Sigmoid colon (tissue), 7 donors: Measurements from ENCODE around the gene RDH5. TPM values are rescaled to one million over a fixed set of nuclear protein-coding genes. Genes with fewer than 3 reads are reported as not detected.
"Not testable (repeated sequence)": the region's sequence is repeated elsewhere in the genome, so short reads cannot be mapped to it uniquely, and the experiment has no call there.

Experiments
- DNase-seq: peaks from one replicate; pipeline ENCODE4 v3.0.0-alpha.2; 2019
- H3K27ac ChIP-seq, 4 donors: fragments of 200-600 bp; sonication (generic); one replicate each; pipeline ENCODE4 v1.5.1; 2016 to 2019; ENCODE audit warnings: mild to moderate bottlenecking in 1 of 4
- H3K27me3 ChIP-seq, 3 donors: fragments of 200-600 bp; sonication (generic); one replicate each; pipeline ENCODE4 v1.5.1; 2019; ENCODE audit warnings: mild to moderate bottlenecking in 1 of 3
- H3K36me3 ChIP-seq, 4 donors: fragments of 200-600 bp; sonication (generic); one replicate each; pipeline ENCODE4 v1.5.1; 2016 to 2019
- H3K4me1 ChIP-seq, 4 donors: fragments of 200-600 bp; sonication (generic); one replicate each; pipeline ENCODE4 v1.5.1; 2017 to 2019
- H3K4me3 ChIP-seq, 4 donors: fragments of 200-600 bp; sonication (generic); one replicate each; pipeline ENCODE4 v1.5.1; 2017 to 2019; ENCODE audit warnings: mild to moderate bottlenecking in 2 of 4, moderate library complexity in 1 of 4
- H3K9me3 ChIP-seq, 4 donors: fragments of 200-600 bp in 3 of 4; sonication (generic) in 3 of 4; one replicate each; pipeline versions ENCODE4 v1.5.1 to v1.6.1; 2013 to 2019
- EP300 ChIP-seq, 4 donors: sonication (generic); formaldehyde crosslinking; IDR thresholded peaks; one replicate each; pipeline ENCODE4 v1.6.1; 2017; ENCODE audit warnings: antibody characterized with exemption in 4 of 4
- POLR2A ChIP-seq, 2 donors: fragments of 450-650 bp; IDR thresholded peaks; one replicate each; pipeline ENCODE4 v1.6.1; 2016; ENCODE audit warnings: antibody characterized with exemption in 2 of 2, mild to moderate bottlenecking in 2 of 2, moderate library complexity in 2 of 2
- POLR2AphosphoS5 ChIP-seq, 4 donors: sonication (generic); formaldehyde crosslinking; IDR thresholded peaks; one replicate each; pipeline ENCODE4 v1.6.1; 2017; ENCODE audit warnings: antibody characterized with exemption in 4 of 4
- WGBS, 2 donors: extraction: QIAGEN DNeasy Blood & Tissue Kit; methylation state at CpG; one replicate each; pipeline ENCODE4 v1.1.7; 2013; 5-methylcytosine and 5-hydroxymethylcytosine counted together
- intact Hi-C: fragments of 100-400 bp; cut with DNase I; formaldehyde crosslinking; loops from one replicate; pipeline ENCODE4 v1.15.1; 2023
- polyA plus RNA-seq, 3 donors: library from polyadenylated mRNA; stranded (reverse); fragments of 200-250 nt; gene quantifications; one replicate each; pipeline ENCODE4 v1.2.3, GENCODE V29; 2013
- total RNA-seq, 4 donors: library from RNA; depleted of rRNA; stranded (reverse); fragments of >200 nt; gene quantifications; one replicate each; pipeline ENCODE4 v1.1.0, GENCODE V29; 2016
- TF ChIP-seq, protein P1 (sequence below), 4 experiments: fragments of 450-650 bp in 3 of 4; fragments of 200-600 bp in 1 of 4; IDR thresholded peaks; one replicate each; pipeline ENCODE4 v1.5.1; 2016 to 2019; ENCODE audit warnings: antibody characterized with exemption in 4 of 4, mild to moderate bottlenecking in 3 of 4, moderate library complexity in 2 of 4
- donor health status: healthy with polysubstance abuse.
- donor health status: Bipolar disorder and iron deficiency.
- donor health status: healthy.

RDH5 gene
- total and polyA plus RNA-seq, 7 donors = 8.4 to 37.5 (median 30.7) TPM

DNA sequence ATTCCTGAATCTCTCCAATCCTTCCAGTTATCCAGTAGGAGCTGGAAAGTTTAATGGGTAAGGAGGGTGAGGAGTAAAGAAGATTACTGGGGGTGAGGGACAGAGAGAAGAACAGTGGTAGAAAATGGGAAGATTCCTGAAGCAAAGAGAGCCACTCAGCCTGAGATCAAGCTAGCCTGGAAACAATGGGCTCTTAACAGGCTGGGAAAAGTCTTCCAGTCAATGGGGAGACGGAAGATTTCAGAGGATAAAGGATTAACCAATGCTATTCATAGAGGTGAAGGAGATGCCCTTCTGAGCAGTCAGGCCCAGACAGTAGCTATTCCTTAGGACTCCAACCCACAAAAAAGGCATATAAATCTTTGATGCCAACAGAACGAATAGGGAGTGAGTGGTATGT lies 37.5 kb downstream of the RDH5 start:
- TF ChIP-seq, protein P1, sequence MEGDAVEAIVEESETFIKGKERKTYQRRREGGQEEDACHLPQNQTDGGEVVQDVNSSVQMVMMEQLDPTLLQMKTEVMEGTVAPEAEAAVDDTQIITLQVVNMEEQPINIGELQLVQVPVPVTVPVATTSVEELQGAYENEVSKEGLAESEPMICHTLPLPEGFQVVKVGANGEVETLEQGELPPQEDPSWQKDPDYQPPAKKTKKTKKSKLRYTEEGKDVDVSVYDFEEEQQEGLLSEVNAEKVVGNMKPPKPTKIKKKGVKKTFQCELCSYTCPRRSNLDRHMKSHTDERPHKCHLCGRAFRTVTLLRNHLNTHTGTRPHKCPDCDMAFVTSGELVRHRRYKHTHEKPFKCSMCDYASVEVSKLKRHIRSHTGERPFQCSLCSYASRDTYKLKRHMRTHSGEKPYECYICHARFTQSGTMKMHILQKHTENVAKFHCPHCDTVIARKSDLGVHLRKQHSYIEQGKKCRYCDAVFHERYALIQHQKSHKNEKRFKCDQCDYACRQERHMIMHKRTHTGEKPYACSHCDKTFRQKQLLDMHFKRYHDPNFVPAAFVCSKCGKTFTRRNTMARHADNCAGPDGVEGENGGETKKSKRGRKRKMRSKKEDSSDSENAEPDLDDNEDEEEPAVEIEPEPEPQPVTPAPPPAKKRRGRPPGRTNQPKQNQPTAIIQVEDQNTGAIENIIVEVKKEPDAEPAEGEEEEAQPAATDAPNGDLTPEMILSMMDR (IDR thresholded peaks at IDR 0.05) = no peak
- no peak for TF ChIP-seq POLR2A (IDR thresholded peaks at IDR 0.05)
- no peak for TF ChIP-seq POLR2AphosphoS5 (IDR thresholded peaks at IDR 0.05)
- TF ChIP-seq EP300 (IDR thresholded peaks at IDR 0.05) = no peak
- Histone ChIP-seq H3K9me3 (no peaks in the 10 kb centered on the region), H3K4me1 (peaks cover 0 to 4% (median 0%) of the 10 kb centered on the region in 4 donors), H3K27me3 (no peaks in the 10 kb centered on the region), H3K4me3 (no peak overlapping the region), H3K27ac (no peak overlapping the region), H3K36me3 (peaks cover 15 to 85% (median 23%) of the 10 kb centered on the region in 4 donors)
- no peak for DNase-seq
- intact Hi-C loops = no loop called here
- 77 to 78% methylated on average over 2 of the region's 2 CpGs for WGBS, 2 donors

DNA sequence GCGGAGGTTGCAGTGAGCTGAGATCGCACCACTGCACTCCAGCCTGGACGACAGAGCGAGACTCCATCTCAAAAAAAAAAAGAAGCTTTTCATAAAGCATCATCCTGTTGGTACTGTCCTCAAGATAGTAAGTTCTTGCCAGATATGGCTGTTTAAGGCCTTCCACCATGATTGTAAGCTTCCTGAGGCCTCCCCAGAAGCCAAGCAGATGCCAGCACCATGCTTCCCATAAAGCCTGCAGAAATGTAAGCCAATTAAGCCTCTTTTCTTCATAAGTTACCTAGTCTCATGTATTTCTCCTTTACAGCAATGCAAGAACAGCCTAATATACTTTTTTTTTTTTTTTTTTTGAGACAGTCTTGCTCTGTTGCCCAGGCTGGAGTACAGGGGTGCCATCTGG lies 38.4 kb downstream of the RDH5 start:
- H3K4me1 ChIP-seq, H3K27ac ChIP-seq, intact Hi-C loops, H3K27me3 ChIP-seq, DNase-seq, H3K9me3 ChIP-seq, H3K4me3 ChIP-seq: not testable (repeated sequence)
- 96 to 98% methylated on average over 4 of the region's 4 CpGs for WGBS, 2 donors
- peaks cover 13 to 85% (median 23%) of the 10 kb centered on the region in 4 donors for H3K36me3 ChIP-seq

DNA sequence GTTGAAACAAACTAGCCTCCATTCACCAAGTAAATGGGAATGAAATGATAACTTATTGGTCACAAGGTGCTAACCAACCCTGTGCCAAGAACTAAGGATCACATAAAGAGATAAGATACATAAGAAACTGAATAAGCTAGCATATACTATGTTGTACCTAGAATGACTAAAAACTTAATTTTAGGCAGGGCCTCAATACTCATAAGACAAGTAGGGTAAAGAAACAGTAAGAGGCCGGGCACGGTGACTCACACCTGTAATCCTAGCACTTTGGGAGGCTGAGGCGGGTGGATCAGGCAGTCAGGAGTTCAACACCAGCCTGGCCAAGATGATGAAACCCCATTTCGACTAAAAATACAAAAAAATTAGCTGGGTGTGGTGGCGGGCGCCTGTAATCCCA lies 40.5 kb downstream of the RDH5 start:
- Histone ChIP-seq H3K27ac (no peak overlapping the region), H3K27me3 (no peaks in the 10 kb centered on the region), H3K9me3 (no peaks in the 10 kb centered on the region), H3K36me3 (peaks cover 13 to 67% (median 23%) of the 10 kb centered on the region in 4 donors), H3K4me1 (no peaks in the 10 kb centered on the region), H3K4me3 (no peak overlapping the region)
- DNase-seq = no peak
- WGBS, 2 donors = 90 to 95% methylated on average over 6 of the region's 6 CpGs
- intact Hi-C loops = no loop called here
- TF ChIP-seq EP300 (IDR thresholded peaks at IDR 0.05) (no peak), POLR2A (IDR thresholded peaks at IDR 0.05) (no peak), POLR2AphosphoS5 (IDR thresholded peaks at IDR 0.05) (no peak)
- TF ChIP-seq, protein P1 (IDR thresholded peaks at IDR 0.05) = no peak

DNA sequence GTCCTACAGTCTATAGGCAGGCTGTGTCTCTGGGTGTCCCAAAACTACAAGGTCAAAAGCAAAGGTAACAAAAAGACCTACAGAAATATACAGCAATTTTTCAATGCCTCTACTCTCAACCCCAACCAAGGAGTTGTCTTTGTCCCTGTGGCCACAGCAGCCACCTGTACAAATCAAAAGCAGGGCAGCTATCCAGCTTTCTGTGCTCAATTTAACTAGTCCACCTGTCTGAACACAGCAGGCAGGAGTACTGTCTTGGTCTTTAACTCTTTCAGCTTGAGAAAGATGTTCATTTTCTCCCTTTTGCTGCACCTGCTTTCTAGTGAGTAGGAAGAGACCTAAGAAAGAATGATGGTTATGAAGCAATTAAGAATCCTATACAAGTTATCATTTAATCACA lies 42.5 kb downstream of the RDH5 start:
- H3K27me3 ChIP-seq = no peaks in the 10 kb centered on the region
- no peaks in the 10 kb centered on the region for H3K9me3 ChIP-seq
- H3K27ac ChIP-seq = no peak overlapping the region
- no peak for TF ChIP-seq POLR2AphosphoS5 (IDR thresholded peaks at IDR 0.05)
- TF ChIP-seq, protein P1 (IDR thresholded peaks at IDR 0.05) = no peak
- TF ChIP-seq POLR2A (IDR thresholded peaks at IDR 0.05) = no peak
- no peak for TF ChIP-seq EP300 (IDR thresholded peaks at IDR 0.05)
- H3K4me3 ChIP-seq = no peak overlapping the region
- no peak for DNase-seq
- no peaks in the 10 kb centered on the region for H3K4me1 ChIP-seq
- intact Hi-C loops = no loop called here
- H3K36me3 ChIP-seq = peaks cover 6 to 55% (median 14%) of the 10 kb centered on the region in 4 donors

DNA sequence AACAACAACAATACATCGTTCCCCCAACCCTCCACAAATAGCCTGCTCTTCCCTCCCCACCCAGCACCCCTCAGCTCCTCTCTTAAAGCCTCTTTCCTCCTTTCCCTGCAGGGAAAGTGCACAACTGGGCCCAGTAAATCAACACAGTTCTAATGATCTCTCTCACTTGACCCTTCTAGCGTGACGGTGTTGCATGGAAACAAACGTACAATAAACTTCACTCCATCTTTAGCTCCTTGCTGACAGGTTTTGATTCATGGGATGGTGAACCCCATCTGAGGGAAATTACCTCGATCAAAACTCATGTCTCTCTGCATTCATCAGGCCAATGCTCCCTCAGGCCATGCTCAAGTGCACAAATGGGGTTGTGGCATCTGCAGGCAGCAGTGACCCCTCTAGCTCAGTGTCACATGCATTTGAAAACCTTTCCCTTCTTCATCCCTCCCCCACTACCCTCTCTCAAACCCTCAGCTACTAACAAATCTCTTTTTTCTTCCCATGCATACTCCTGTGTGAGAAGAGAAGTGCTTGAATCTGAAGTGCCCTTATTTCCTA lies 45.6 kb downstream of the RDH5 start:
- intact Hi-C loops = no loop called here
- TF ChIP-seq, protein P1 (IDR thresholded peaks at IDR 0.05) = no peak
- TF ChIP-seq EP300 (IDR thresholded peaks at IDR 0.05) (no peak), POLR2A (IDR thresholded peaks at IDR 0.05) (no peak), POLR2AphosphoS5 (IDR thresholded peaks at IDR 0.05) (no peak)
- WGBS, 2 donors = 85 to 88% methylated on average over 5 of the region's 5 CpGs
- Histone ChIP-seq H3K27me3 (no peaks in the 10 kb centered on the region), H3K4me1 (no peaks in the 10 kb centered on the region), H3K4me3 (no peak overlapping the region), H3K27ac (no peak overlapping the region), H3K9me3 (no peaks in the 10 kb centered on the region), H3K36me3 (peaks cover 0 to 42% (median under 1%) of the 10 kb centered on the region in 4 donors)
- DNase-seq = no peak
